Epithelial cell of proximal tubule (primary cell): ENCODE results near the gene ACTRT2. TPM values are rescaled to one million over a fixed set of nuclear protein-coding genes. Genes with fewer than 3 reads are reported as not detected.

ENCODE experiments used
- DNase-seq: peaks from one replicate; pipeline ENCODE4 v3.0.0-alpha.2; 2011; ENCODE audit warnings: low read depth
- H3K4me3 ChIP-seq: 2 replicates; pipeline ENCODE4 v1.5.1; 2011; ENCODE audit warnings: low read depth, mild to moderate bottlenecking, low read length
- total RNA-seq: library from RNA; depleted of rRNA; stranded (reverse); fragments of >200 nt; gene quantifications from 2 replicates; pipeline ENCODE4 v1.2.3, GENCODE V29; 2015
- TF ChIP-seq, protein P1 (sequence below): conservative IDR thresholded peaks from 2 replicates; pipeline ENCODE4 v1.5.1; 2012; ENCODE audit warnings: low read depth, mild to moderate bottlenecking, low read length

The ACTRT2 gene
- total RNA-seq, 1 donor from 2014 or later: not detected

DNA sequence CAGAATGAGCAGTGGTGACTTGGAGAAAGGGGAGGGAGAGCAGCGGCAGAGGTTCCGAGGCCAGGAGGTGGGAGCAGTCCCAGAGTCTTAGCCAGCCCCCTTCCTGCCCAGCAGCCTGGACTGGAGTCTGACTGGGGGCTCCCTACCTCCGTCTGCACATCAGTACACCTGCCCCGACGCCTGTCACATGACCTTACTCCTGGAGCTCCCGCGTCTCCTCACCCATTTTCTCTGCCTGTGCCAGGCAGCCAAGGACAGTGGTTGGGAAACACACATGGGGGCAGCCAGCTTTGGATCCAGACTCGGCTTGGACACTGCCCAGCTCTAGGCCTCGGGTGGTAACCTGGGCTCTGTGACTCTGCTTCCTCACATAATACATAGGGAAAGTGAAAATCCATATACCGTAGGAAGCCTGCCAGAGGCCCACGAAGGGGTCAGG is 16.9 kb downstream of the ACTRT2 start:
- DNase-seq: no peak
- no peak overlapping the region for H3K4me3 ChIP-seq
- TF ChIP-seq, protein P1, sequence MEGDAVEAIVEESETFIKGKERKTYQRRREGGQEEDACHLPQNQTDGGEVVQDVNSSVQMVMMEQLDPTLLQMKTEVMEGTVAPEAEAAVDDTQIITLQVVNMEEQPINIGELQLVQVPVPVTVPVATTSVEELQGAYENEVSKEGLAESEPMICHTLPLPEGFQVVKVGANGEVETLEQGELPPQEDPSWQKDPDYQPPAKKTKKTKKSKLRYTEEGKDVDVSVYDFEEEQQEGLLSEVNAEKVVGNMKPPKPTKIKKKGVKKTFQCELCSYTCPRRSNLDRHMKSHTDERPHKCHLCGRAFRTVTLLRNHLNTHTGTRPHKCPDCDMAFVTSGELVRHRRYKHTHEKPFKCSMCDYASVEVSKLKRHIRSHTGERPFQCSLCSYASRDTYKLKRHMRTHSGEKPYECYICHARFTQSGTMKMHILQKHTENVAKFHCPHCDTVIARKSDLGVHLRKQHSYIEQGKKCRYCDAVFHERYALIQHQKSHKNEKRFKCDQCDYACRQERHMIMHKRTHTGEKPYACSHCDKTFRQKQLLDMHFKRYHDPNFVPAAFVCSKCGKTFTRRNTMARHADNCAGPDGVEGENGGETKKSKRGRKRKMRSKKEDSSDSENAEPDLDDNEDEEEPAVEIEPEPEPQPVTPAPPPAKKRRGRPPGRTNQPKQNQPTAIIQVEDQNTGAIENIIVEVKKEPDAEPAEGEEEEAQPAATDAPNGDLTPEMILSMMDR: no peak

DNA sequence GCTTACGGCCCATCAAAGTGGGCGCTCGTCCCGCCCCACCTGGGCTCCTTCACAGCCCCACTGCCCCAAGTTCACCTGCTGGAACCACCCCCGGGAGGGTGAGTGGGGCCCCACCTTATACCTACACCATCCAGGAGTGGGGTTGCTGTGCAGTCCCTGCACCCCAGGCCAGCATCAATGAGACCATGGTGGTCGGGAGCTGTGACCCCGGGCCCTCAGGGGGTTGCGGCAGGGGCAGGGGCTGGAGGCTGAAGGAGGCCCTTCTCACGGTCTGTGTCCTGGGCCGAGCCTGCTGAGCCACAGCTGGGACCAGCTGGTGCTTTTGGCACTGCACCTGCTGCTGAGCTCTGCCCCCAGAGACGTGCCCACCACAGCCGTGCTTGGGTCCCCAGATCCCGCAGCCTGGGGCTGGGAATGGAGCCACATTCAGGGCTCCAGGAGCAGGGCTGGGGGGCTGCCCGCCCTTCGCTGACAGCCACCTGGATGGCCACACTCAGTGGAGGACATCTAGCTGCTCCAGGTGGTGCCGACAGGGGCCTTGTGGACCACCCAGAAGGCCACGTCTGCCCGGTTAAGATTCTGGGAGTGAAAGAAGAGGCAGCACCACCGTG is 17.4 kb downstream of the ACTRT2 start:
- TF ChIP-seq, protein P1: no peak
- no peak overlapping the region for H3K4me3 ChIP-seq
- no peak for DNase-seq

DNA sequence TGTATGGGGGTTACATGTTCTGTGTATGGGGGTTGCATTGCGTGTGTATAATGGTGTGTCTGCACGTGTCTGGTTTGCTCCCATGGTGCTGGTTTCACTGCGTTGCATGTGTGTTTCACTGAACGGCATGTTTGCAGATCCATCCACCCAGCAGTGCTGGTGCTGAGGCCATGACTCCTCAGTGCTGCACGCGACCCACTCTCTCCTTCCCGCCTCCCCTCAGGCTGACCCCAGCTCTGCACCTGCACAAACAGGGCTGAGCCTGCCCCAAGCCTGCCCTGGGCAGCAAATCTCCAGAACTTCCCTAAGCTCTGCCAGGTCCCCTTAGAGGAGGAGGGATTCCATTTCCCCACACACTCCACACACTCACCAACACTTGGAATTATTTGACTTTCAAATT is 18.7 kb downstream of the ACTRT2 start:
- TF ChIP-seq, protein P1: no peak
- H3K4me3 ChIP-seq: no peak overlapping the region
- no peak for DNase-seq

DNA sequence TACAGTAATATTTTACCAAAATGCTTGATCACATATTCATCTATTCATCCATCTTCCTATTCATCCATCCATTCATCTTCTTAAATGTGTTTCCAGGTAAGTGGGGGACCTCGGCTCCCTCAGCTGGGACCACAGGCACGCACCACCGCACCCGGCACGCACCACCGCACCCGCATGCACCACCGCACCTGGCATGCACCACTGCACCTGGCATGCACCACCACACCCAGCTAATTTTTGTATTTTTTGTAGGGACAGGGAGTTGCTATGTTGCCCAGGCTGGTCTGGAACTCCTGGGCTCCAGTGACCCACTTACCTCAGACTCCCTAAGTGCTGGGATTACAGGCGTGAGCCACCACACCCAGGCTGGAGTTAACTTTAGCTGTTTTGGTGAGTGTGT is 21.2 kb downstream of the ACTRT2 start:
- no peak overlapping the region for H3K4me3 ChIP-seq
- TF ChIP-seq, protein P1: no peak
- DNase-seq: no peak

DNA sequence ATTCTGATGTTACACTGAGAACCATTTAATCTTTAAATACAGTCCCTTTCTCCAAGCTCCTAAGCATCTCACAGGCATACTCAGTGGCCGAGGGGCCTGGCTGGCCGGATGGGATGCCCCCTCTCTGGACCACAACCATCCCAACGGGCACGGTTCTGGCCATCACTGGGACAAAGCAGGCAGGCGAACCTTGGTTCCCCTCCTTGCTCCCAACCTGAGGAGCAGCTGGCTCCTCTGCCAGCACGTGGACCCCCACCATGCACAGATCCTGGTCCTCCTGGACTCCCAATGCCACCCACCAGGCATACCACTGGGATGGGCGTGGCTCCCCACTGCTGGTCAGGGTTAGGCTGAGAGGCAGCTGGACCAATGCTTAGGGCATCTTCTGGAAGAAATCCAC is 27.9 kb downstream of the ACTRT2 start:
- TF ChIP-seq, protein P1: no peak
- H3K4me3 ChIP-seq: no peak overlapping the region
- no peak for DNase-seq

DNA sequence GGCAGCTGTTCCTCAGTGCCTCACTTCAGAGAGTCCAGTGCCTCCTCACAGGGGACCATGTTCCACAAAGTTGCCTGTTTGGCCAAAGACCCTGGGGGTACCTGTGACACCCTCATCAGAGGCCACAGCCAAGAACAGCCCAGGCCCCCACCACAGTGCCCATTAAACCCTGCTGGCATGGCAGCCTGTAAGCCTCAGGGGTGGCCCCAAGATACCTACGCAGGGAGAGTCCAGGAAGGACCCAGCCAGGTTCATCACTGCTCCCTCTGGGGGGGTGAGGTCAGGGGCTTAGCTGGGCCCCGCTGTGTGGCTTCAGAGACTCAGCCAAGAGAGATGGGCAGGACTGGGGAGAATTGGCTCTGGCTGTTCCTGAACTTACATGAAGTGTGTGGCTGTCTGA is 28.6 kb downstream of the ACTRT2 start:
- TF ChIP-seq, protein P1: no peak
- H3K4me3 ChIP-seq: no peak overlapping the region
- DNase-seq: no peak

DNA sequence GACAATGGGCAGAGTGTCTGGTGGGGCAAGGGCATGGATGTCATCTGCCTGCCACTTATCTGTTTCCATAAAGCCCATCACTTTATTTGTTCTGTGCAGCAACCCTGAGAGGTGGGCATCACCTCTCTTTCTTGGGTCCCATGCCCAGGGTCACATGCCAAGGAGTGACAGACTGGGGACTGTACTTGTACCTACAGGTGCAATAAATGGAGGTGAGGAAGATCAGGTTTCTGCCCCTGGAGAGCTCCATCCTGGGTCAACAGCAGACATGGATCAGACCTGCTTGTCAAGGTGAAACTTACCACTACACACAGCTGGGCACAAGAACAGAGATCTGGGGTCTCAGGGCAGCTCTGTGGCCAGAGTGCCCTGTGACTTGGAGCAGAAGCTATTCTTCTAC is 29.3 kb downstream of the ACTRT2 start:
- TF ChIP-seq, protein P1: no peak
- no peak overlapping the region for H3K4me3 ChIP-seq
- no peak for DNase-seq
